HuH-7.5 (cell line): Measurements from ENCODE around the gene MED26.

Experiments
- DNase-seq: peaks from one replicate; pipeline ENCODE4 v3.0.0; 2011; ENCODE audit warnings: low spot score

The MED26 gene

DNA sequence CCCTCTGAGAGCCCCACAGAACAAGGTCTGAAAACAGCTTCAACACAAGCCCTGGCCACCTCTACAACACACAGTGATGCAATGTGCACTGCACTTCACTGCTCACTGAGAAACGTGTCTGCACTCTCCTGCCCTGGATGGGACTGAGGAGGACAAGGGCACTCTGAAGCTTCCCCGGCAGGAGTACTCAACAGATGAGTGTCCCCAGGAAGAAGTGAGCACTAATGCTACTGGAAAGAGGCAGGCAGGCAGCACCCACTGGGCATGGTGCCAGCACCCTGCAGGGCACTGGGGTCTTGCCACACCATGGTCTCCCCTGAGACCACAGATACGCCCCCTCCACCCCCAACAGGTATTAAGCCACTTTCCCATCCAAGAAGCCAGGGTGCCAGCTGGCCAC is 38.1 kb downstream of the MED26 start:
- no peak for DNase-seq

DNA sequence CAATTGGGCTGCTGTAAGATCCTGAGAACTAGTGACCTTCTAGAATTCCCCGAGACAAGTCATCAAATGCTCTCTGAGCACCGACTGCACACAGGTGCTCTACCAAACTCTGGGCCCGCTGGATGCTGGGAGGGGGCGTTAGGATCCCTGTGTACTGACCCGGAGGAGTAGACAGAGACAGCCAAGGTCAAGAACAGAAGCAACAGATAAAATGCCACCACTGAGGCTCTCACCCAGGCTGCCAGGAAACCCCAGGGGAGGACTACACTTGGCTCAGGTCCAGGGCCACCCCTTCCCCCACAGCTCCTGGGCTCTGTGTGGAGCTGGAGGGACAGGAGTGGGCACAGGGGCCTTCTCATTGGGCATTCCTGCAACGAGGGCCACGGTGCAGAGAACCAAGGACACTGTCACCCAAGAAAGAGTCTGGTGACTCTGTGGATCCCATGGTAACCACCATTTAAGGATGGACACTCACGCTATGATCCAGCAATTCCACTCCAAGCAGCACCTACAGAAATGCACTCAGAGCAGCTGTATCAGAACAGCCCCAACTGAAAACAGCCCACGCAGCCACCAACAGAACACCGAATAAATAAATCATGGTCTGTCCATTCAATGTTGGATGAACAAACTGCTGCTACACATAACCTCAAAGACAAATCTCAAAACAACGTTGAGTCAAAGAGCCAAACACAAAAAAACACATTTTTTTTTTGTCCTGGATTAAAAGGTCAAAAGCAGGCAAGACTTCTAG is 39.0 kb downstream of the MED26 start:
- DNase-seq = no peak

- DNase-seq = no peak
Measured at GRCh38 chr19:16587833-16588823, 39.9 kb downstream of the MED26 start.

- no peak for DNase-seq
Measured at GRCh38 chr19:16586991-16587832, 40.8 kb downstream of the MED26 start.

DNA sequence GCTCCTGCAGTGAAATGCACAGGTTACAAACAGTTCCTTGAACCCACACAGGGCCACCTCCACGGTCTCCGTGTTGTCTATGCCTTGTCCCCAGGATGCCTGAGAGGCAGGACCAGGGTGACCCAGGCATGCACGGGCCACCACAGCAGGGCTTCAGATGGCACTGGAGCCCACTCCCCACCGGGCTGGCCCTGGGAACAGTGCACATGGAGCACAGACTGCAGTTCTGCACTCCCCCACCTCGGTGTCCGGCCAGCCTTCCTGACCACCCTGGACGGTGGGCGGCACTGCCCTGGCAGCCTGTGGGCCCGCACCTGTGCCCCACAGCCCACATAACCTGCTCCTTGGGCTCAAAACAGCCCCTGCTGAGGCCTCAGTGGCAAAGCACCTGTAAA is 41.5 kb downstream of the MED26 start:
- DNase-seq = no peak

- DNase-seq = no peak
Measured at GRCh38 chr19:16585808-16586476, 42.1 kb downstream of the MED26 start.

GRCh38 chr19:16585094-16585801 is 42.8 kb downstream of the MED26 start:
- DNase-seq = no peak

- DNase-seq = peak; percentile 52
Measured at GRCh38 chr19:16584248-16585093, 43.5 kb downstream of the MED26 start.

- DNase-seq = no peak
Measured at GRCh38 chr19:16582486-16583261, 45.3 kb downstream of the MED26 start.

DNA sequence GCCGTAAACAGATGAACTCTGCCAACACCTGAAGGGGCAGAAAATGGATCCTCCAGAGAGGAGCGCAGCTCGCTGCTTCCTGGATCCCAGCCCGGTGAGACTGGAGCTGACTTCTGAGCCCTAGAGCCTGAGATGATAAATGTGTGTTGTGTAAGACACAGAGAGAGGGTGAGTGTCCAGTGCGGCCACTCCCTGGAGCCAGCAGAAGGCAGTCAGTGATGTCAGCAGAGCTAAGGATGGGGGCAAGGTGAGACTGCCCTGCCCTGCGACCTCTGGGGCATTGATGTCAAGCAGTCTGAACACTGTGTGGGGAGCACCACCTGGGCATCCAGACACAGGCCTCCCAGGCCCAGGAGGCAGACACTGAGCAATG is 46.0 kb downstream of the MED26 start:
- no peak for DNase-seq

GRCh38 chr19:16581145-16581970 is 46.6 kb downstream of the MED26 start:
- DNase-seq = no peak

DNA sequence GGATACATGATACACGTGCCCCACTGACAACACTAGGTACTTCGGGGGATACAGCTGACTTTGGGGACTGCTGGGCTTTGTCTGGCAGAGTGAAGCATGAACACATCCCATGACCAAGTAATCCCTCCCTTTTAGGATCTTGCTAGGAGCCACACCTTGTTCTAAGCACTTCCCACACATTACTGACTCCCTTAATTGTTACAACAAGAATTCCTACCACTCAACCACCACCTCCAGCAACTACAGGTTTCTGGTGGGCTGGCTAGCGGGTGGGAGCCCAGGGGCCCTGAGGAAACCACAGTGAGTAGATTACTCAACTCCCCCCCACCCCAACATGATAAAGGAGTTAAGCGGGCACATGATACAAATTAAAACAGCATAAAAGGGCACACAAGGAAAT is 48.6 kb downstream of the MED26 start:
- no peak for DNase-seq

DNA sequence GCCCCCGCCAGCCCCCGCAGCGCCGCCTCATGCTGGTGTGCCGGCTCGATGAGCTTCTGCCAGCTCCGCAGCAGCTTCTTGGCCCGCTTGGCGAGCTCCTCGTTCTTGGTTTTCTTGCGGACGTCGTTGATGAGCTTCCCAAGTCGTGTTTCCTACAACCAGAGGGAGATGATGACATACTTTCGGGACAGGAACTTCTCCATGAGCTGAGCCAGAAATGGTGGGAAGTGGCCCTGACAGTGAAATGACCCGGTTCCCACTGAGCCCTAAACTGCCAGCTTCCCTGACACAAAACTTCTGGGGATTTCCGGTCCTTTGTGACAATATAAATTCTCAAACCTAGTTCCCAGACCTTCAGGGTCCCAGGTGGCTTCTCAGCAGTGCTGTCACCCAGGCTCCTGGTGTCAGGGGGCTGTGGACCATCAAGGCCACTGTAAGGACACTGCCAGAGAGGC is 50.4 kb downstream of the MED26 start:
- DNase-seq = no peak

DNA sequence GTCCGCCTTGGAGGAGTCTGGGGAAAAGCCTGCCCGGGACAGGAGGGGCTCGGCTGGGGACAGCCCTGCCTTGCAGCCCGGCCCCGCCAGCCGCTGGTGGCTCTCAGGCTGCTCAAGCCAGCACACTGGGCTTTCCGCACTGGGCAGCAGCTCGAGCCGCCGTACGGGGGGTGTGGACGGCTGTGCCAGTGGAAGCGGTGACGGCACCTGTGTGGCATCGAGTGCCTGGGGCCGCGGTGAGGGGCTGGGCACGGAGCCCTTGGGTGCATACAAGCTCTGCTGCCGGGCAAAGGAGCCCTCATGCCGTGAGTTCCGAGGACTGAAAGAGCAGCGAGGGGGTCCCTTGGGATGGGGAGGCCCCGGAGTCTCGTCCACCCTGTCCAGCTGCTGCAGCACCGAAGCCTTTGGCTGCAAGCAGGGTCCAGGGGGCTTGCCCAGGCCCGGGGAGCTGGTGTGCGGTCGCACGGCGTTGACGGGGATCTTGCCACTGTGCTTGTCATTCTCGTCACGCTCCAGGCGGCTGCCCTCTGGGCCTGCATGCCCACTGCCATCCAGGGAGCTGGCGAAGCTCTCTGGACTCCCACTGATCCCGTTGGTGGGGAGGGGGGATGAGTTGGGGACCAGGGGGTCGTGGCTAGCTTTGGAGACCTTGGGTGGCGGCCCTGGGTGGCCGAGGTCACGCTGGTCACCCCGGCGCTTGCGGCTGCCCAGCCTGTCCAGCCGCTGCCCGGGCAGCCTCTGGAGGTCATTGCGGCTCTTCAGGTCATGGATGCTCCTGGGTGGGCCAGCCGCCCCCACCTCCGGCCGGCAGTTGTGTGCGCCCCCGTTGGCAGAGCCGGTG is 51.1 kb downstream of the MED26 start:
- no peak for DNase-seq

- no peak for DNase-seq
Measured at GRCh38 chr19:16575861-16576689, 51.9 kb downstream of the MED26 start.

DNA sequence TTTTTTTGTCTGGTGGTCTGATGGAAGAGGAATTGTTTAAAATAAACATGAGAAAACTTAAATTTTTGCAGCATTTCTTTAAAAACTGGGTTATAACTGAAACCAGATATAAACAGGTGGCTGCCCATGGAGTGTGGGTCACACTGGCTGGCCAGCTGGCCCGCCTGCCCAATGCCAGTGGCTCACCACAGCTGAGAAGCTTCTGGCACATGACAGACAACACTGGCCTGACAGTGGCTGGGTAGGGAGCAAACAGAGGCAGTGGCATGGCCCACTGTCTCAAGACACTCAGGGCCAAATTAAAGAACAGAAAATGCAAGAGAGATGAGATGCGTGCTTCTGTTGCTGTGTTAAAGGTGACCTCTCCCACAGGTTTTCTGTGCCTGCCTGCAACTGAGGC is 52.7 kb downstream of the MED26 start:
- DNase-seq = no peak
